Measurements from ENCODE around the gene TTC39B. TPM values are rescaled to one million over a fixed set of nuclear protein-coding genes. Genes with fewer than 3 reads are reported as not detected.

The TTC39B gene
- total and polyA plus RNA-seq, 2 donors (not counting 3 experiments of a cell fraction or from before 2014, with no cell fraction given) = 1.0 to 5.4 TPM

GRCh38 chr9:15278839-15279238 lies 28.2 kb downstream of the TTC39B start:
- ChIA-PET CTCF (interaction anchor here (1.0 kb wide), 1 partner anchor 327 kb away, joined by 5 read pairs; no protein-coding TSS in a partner anchor), POLR2A (no interaction called here)
- Histone ChIP-seq H3K36me3 (ENCODE audit: control insufficient read depth in 2 of 2, extremely low read depth in 1 of 2, insufficient read depth in 2 of 2, low read length in 2 of 2) (no peaks in the 10 kb centered on the region), H3K9ac (replicated peaks; ENCODE audit: extremely low read depth, insufficient read depth, low read length) (no peak overlapping the region), H3K27me3 (ENCODE audit: control insufficient read depth in 2 of 2, insufficient read depth in 2 of 2, low read length in 2 of 2) (no peaks in the 10 kb centered on the region), H3K27ac (ENCODE audit: insufficient read depth, low read depth, low read length) (no peak overlapping the region), H3K9me3 (replicated peaks; ENCODE audit: control insufficient read depth, insufficient read depth, low read length) (no peaks in the 10 kb centered on the region), H3K4me3 (replicated peaks in 1 of 3; ENCODE audit: insufficient read depth in 1 of 3, low read depth in 1 of 3, low read length in 3 of 3) (no peak overlapping the region), H3K9me1 (replicated peaks; ENCODE audit: control insufficient read depth, extremely low read depth, insufficient read depth, low read length) (peaks cover 1% of the 10 kb centered on the region), H3K4me2 (ENCODE audit: insufficient read depth, low read length) (no peak overlapping the region), H4K20me1 (replicated peaks; ENCODE audit: control insufficient read depth, extremely low read depth, insufficient read depth, low read length) (no peaks in the 10 kb centered on the region), H2AFZ (ENCODE audit: low read depth, low read length) (no peak overlapping the region), H3K4me1 (ENCODE audit: control insufficient read depth, extremely low read depth, insufficient read depth, low read length) (no peaks in the 10 kb centered on the region), H3K79me2 (ENCODE audit: control insufficient read depth, insufficient read depth, low read length) (no peaks in the 10 kb centered on the region)
- dilution Hi-C loops (cut with MboI; ENCODE audit: extremely low pct_ligation_motif_present, low sequenced_read_pairs) (no loop called here), intact Hi-C loops (cut with micrococcal nuclease) (loop anchor here (1.0 to 2.0 kb wide), 5 partner anchors 19 to 328 kb away; partner anchors contain the start of genes SNAPC3 and TTC39B)
- DNase-seq (ENCODE audit: low read depth, low spot score) = no peak
- FAIRE-seq = no peak
- no TSS peak for BruUV-seq (replicated peaks)
- TF ChIP-seq MAX (IDR thresholded peaks at IDR 0.05; ENCODE audit: insufficient read depth, insufficient read length) = no peak
- no peak for TF ChIP-seq POLR2A (IDR thresholded peaks at IDR 0.05; ENCODE audit: low read depth, low read length)
- no peak for TF ChIP-seq POLR2AphosphoS5 (IDR thresholded peaks at IDR 0.05; ENCODE audit: insufficient read depth, low read depth, low read length)
- TF ChIP-seq JUN (IDR thresholded peaks at IDR 0.05; ENCODE audit: borderline replicate concordance, insufficient read depth, insufficient read length, low read depth) = no peak
- TF ChIP-seq EZH2 (IDR thresholded peaks at IDR 0.05; ENCODE audit: borderline replicate concordance, low read depth, low read length, severe bottlenecking) = no peak
- TF ChIP-seq CTCF (IDR thresholded peaks at IDR 0.05; ENCODE audit: extremely low read depth in 1 of 2, insufficient read depth in 1 of 2, low read depth in 1 of 2, low read length in 2 of 2) = no peak
- no peak for TF ChIP-seq FOS (IDR thresholded peaks at IDR 0.05; ENCODE audit: borderline replicate concordance, insufficient read depth, low read length)
- TF ChIP-seq GATA2 (IDR thresholded peaks at IDR 0.05; ENCODE audit: insufficient read depth, insufficient read length, low read depth, low read length) = no peak
- no peak for TF ChIP-seq MYC (IDR thresholded peaks at IDR 0.05; ENCODE audit: low read depth, low read length)

Measured in endothelial cell of umbilical vein (primary cell).